ENCODE results near the gene DLGAP1.

The DLGAP1 gene

DNA sequence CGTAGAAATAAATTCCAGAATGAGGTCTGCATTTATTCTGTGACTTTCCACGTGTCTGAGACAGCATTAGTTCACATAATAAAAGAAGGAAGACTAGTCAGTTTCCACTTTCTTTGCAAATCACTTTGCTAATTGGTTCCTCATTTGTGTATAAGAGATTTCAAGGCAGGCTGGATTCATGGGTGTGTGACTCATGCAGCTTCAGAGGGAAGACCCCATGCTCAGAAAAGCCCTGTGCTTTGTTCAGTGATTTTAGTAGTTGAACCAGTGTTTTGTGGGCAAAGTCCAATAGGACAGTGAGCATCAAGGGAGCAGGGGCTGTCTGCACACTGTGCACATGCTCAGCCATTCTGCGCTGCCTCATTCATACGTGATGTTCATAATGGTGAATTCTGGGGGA lies 297.8 kb downstream of the DLGAP1 start:
- no peak for DNase-seq

DNA sequence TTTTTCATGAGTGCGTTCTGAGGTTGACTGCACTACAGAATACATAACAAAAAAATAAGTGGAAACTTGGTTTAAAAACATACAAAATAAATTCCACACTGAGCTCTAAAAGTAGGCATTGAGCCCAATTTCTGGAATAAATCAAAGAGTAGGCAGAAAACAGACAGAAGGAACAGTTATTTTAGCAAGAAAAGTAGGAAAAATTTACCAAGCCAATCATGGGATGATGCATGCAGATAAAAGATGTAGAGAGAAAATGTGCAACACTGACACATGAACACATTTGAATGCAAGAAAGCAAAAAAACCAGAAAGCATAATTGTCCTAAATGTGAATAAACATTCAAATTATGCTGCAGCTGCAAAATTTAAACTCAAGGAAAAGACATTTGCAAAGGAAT lies 308.3 kb downstream of the DLGAP1 start:
- no peak for DNase-seq

DNA sequence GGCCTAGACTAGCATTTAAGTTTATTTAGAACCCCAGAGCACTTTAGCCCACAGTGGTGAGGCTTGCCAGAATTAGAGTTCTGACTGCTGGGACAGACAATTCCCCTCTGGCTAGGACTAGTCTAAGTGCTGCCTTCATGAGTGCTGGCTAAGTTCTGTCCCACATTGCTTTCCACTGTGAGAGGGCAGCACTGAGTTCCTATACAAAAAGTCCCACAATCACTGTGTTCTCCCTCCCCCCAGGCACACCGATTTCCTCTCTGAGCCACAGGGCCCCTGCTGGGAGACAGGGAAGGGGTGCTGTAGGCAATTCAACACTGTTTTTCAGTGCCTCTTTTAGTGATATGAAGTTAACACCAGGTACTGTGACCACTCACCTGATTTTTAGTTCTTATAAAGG lies 310.9 kb downstream of the DLGAP1 start:
- no peak for DNase-seq

DNA sequence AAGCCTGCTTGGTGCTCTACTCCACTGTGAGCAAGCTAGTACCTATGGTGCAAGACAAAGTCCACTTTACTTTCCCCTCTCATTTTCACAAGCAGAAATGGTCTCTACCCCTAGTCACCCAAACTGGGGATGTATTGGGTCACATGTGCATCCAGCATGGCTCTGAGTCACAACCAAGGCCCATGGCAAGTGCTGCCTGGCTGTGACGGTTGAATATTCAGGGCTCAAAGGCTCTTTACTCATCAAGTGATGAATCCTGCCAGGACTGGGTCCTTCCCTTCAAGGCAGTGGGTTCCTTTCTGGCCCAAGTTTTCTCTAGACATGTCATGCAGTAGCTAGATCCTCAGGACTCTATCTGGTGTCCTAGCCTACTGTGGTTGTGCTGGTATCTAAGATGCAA lies 311.5 kb downstream of the DLGAP1 start:
- DNase-seq: no peak

DNA sequence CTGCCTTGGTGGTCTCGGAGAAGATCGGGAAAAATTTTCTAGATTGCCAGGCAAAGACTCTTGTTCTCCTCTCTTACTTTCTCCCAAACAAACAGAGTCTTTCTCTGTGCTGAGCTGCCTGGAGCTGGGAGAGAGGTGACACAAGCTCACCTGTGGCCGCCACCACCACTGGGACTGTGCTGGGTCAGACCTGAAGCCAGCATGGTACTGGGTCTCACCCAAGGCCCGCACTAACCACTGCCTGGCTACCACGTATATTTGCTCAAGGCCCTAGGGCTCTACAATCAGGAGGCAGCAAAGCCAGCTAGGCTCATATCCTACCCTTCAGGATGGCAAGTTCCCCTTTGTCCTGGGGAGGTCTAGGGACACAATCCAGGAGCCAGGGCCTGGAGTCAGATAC lies 312.2 kb downstream of the DLGAP1 start:
- no peak for DNase-seq

DNA sequence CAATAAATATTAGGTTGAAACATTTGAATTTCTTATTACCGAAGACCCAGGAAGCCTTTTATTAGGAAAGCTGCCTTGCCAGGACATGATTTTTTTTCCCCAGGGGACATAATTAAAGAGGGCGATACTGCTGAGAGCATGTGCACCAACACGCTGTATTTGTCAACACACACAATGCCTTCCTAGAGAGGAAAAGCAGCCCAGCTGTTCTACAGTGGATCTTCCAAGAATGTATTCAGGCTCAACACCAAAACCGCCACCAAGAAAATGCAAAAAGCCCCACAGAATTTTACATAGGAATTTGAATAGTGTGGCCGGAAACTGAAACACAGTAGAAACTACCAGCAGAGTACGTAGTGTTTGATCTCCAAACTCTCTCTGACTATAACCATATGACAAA lies 320.4 kb downstream of the DLGAP1 start:
- no peak for DNase-seq

DNA sequence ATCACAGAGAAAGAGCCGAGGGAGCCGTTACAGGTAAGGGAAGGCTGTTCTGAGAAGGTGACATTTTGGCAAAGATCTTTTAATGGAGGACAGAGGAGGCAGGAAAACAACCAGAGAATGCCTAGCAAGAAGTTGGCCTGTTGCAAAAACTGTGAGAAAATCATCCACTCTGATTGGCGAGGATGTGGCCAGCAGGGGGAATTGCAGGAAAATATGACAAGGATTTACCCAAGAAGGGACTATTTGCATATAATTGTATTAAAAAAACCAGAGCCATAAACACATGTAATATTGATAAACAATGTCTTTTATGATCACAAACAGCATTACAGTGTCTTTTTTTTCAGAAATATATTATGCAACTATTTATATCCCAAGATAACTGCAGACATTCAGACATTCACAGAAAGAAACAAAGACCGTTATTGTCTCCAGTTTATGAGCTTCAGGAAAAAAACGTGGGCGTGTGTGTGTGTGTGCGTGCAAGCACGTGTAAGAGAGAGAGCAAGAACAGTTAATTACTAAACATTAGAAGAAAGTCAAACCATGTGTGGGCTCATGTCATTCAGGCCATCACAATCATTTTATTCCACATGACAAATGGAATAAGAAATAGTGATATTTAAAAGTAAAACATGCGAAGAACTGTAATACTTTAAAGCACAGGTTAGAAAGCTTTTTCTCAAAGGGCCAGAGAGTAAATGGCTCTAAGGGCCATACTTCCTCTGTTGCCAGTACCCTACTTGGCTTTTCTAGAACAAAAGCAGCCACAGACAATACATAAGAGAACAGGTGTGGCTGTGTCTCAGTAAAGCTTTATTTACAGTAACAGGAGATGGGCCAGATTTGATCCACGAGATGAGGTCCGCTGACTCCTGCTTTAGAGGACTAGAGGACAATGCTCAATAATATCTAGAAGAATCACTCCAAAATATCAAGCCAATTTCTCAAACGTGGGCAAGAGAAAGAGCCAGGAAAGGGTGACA lies 324.1 kb downstream of the DLGAP1 start:
- DNase-seq: no peak

DNA sequence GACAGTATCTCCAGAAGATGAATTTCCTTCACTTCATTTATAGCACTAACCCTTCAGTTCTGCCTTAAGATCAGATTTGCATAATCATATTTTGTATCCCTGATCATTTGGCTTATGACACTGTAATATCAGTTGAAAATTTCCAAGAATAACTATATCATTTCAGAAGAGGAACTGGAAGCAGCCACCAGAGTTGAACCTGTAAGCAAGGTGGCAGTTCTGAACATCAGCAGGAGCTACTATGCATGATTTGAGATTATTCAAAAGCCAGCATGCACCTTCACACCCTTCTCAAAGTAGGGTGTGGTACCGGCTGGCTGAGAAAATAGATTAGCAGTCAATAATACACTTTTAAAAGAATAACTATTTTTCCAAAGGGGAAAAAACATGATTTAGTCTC lies 328.2 kb downstream of the DLGAP1 start:
- DNase-seq: no peak

DNA sequence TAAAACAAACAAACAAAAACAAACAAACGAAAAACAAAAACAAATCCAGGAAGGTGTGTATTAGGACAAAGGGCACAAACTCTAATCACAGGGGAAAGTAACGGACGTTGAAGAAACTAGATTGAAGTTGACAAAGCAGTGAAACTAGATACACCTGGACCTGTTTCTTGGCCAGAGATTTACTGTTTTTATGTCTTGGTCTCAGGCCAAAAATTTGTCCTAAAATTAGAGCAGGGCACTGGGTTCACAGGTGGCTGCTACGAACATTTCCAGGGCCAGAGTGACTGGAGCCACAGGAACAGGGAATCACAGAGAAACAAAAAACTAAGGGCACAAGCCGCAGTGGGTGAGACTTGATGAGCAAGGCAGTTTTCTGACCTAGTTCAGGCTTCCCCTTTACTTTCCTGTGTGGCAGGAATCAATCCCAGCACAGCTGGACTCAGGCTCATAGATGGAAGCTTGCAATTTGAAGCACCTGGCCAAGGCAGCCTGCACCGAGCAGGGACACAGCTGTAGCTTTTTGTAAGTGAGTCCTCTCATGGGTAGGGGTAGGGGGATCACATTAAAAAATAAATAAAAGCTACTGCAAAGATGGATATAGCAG lies 329.4 kb downstream of the DLGAP1 start:
- no peak for DNase-seq

DNA sequence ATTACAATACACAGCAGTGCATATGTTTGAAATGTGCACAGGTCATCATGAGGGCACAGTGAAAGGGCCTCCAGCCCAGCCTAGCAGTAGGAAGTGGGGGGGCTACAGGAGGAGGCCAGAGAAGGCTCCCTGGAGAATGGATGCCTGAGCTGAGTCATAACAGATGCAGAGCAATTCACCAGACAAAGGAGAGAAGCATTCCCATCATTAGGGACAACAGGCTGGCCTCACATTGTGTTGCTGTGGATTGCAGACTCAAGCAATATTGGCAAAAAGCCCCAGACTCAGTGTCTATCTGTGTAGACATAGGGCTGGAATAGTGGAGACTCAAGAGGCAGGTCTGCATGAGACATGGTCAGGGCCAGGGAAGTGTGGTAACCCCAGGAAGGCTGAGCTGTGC lies 329.9 kb downstream of the DLGAP1 start:
- peak; percentile 92 for DNase-seq

DNA sequence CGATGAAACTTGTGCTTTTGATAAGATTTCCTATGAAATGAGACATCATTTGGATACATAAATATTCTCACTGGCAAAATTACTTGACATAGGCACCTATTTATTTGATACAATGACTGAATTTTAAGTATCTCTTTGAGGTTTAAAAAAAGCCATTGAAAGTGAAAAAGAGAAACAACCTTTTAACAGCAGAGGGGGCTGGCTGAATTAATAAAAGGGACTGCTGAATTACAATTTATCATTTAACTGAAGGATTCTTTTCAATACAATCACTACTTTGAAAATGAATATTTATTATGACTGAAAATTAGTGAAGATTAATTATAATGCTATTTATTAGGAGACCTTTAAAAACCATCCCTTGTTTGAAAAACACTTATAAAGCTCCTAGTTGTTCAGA lies 335.3 kb downstream of the DLGAP1 start:
- DNase-seq: no peak

DNA sequence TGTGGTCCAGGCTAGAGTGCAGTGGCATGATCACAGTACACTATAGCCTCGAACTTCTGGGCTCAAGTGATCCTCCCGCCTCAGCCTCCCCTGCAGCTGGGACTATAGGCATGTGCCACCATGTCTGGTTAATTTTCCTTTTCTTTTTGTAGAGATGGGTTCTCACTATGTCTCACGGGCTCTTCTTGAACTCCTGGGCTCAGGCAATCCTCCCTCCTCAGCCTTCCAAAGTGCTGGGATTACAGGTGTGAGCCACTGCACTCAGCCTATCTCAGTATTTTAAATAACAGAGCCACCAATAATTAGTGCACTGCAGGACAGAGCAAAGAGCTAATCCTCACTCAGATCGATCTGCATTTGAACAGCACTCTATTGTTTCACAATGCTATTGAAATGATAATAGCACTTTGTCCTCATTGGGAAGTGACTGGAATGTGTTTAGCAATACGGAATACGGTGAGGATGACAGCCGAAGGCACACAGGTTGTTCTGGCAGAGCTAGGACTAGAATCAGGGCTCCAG lies 335.9 kb downstream of the DLGAP1 start:
- no peak for DNase-seq

DNA sequence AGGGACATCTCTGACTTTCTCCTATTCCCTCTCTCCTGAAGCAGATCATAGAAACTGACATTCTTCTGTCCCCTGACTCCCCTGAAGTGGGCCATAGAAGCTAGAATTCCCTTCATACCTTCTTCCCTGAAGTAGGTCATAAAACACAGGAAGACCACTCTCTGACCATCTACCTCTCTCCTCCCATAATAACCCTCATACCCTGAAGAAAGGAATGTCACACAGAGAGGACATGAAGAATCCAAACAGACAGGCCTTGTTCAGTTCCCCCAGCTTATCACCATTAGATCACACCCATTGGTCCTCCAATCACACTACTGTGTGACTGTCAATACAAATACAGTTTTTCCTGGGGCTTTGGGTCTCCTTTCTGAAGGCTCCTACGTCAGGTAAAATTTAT lies 347.1 kb downstream of the DLGAP1 start:
- DNase-seq: no peak

DNA sequence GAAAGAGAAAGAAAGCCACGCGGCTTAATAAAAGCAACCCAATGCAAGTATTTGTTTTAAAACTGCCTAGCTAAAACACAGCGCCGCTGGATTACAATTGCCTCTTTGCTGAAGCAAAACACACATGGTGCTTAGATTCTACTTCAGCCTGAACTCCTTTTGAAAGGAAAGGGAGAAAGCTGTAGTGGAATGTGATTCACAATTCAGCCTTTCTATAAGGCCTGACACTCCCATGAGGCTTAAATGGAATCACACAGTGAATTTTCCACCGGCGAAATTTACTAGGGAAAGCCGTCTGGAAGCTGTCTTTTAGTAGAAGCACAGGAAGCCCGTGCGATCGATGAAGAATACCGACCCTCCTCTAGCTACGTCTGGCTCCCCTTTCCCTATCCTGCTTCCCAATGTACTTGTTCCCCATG lies 348.0 kb downstream of the DLGAP1 start:
- DNase-seq: no peak

DNA sequence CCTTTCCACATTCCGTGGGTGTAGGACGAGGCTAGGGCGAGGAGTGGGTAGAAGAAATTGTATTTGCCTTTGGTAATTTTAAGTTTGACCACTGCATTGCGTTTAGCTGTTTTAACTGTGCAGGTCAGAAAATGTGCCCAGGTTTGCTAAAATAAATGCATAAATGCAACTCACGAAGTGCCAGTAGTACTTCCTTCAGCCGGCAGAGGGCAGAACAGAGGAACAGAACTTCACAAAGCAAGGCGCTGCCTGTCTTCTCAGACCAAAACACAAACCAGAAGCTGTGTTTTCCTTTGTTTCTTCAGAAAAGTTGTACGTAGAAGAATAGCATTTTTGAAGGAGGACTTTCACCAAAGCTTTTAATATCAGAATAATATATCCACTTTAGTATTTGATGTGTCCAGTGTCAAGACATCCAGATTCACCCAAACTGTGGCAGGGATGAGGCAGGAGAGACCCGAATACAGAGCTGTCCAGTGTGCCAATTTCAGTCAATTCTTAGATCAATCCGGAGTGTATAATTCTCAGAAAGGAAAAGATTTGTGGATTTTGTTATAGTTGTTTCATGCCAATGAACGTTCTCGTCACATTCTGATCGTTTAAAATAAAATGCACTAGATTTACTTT lies 348.6 kb downstream of the DLGAP1 start:
- peak; percentile 55 for DNase-seq

DNA sequence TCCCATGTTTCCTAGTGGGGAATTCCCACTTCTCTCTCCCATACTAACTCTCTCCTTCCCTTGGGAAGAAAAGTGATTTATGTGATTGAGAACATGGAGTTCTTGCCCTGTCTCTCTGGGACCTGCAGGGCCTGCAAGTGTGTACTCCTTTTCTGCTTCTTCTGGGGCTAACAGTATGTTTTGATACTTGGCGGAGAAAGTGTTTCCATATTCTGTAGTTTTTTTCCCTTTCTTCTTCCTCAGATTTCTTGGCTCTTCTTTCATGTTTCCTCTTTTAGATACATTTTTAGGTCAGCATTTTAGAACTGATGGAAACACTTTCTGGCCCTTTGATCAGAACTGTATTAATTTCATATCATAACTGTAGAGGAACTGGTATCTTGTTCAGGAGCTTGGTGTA lies 352.2 kb downstream of the DLGAP1 start:
- DNase-seq: no peak

DNA sequence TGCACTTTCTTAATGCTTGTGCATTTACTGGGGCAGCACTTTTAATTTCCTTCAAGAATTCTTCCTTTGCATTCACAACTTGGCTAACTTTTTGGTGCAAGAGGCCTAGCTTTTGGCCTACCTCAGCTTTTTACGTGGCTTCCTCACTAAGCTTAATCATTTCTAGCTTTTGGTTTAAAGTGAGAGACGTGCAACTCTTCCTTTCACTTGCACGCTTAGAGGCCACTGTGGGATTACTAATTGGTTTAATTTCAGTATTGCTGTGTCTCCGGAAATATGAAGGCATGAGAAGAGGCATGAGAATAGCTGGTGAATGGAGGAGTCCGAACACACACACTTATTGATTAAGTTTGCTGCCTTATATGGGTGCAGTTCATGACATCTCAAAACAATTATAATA lies 354.1 kb downstream of the DLGAP1 start:
- no peak for DNase-seq

DNA sequence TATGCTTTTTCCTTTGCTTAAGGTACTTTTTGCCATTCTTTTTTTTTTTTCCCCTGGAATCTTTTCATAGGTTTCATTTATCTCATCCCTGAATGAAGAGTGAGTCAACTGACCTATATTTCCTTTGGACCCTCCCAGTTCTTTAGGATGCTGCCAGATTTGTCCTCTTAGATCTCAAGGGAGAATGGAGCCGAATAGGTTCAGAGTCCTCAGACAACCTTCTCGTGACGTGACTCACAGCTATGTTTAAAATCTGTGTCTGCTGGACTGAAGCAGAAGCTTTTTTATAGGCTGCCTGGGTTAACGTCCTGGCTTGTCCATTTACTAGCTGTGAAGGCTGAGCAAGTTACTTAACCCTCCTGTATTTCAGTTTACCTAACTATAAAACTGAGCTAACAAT lies 358.6 kb downstream of the DLGAP1 start:
- DNase-seq: peak; percentile 49

DNA sequence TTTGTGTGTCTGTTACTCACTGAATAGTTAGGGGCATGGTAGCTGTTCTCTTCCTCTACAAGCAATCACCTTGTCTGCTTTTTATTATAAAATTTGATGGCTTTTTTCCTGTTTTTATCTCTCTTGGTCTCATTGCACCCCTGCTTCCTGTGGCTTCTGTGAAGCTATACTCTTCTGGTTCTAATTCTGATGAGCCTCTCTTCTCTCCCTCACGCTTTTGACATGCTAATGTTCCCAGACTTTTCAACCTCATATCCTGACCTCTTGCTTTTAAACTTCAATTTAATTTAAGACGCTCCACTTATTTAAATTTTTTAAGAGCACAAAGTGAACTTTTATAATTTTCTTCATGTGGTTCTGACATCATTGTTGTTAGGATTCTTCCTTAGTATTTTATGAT lies 361.4 kb downstream of the DLGAP1 start:
- no peak for DNase-seq

DNA sequence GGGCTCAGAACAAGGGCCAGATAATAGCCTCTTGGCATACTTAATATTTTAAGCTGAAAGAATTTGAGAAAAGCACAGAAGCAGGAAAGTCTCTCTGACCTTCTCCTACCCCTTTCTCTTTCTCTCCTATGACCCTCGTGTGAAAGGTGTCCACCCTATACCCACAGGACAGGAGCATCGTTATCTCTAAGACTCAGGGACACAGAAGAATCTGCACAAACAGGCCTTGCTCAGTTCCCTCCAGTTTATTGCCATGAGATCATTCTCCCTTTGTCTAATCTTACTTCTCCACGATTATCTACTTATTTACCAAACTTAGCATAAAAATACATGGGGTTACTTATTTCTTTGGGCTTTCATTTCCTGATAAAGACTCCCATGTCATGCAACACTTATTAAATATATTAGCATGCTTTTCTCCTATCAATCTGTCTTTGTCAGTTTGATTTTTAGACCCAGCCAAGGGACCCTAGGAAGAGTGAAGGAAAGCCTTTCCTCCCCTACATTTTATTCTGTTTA lies 370.7 kb downstream of the DLGAP1 start:
- no peak for DNase-seq

DNA sequence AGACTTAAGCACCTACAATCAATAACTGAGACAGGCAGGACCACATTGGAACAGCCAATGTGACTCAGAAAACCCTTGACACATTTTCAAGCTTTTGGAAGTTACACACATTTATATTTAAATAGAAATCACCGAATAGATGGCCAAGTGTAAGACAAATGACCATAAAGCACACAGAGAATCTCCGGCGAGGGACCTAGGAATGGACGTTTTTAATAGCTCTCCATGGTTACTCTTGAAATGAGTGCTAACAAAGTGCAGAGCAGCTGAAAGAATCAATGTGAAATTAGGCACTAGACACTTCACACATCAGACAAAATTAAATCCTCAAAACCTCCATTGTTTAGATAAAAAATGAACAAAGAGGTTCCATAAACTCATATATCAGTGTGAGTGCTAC lies 376.9 kb downstream of the DLGAP1 start:
- DNase-seq: no peak

DNA sequence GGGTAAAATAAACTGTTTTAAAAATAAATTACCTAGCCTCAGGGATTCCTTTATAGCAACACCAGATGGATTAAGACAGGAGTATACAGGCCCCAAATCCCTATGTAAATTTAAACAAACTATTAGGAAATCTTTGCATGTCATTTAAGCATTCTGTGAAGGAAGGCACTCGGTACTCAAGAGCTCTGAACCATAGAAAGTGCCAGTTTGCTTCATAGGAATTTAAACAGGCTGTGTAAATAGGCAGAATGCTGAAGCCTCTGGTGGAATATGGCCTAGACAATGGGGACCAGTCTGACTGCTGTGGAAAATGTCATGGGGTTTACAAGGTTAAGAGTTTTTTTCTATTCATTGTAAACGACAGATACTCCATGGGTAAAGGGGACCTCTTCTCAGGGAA lies 377.4 kb downstream of the DLGAP1 start:
- no peak for DNase-seq

DNA sequence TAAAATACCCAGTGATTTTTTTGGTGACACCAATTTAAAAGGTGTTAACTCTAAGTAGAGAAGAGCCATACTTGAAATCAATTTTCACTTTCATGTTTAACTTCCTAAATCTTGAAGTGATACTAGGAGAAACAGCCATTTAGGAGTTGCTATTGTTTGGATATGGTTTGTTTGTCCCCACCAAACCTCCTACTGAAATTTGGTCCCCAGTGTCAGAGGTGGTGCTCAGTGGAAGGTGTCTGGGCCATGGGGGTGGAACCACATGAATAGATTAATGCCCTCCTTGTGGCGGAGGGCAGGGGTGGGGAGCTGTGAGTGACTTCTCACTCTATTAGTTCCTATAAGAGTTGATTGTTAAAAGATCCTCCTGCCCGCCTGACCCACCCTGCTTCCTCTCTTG lies 377.9 kb downstream of the DLGAP1 start:
- DNase-seq: no peak
